SK-N-MC (cell line): ENCODE data around the gene GUCA2A.

Experiments
- DNase-seq: peaks from one replicate; pipeline ENCODE4 v3.0.0-alpha.2; 2011; ENCODE audit warnings: low read depth, low spot score
- H3K27ac ChIP-seq: fragments of 200-600 bp; sonication (generic); 2 replicates; pipeline ENCODE4 v1.5.1; 2016; ENCODE audit warnings: mixed run types
- H3K36me3 ChIP-seq: fragments of 200-600 bp; sonication (generic); 2 replicates; pipeline ENCODE4 v1.6.1; 2017; ENCODE audit warnings: antibody characterized with exemption, low read length, mixed read lengths; ENCODE audit not compliant: insufficient read depth
- H3K4me3 ChIP-seq: fragments of 200-600 bp; sonication (generic); 2 replicates; pipeline ENCODE4 v1.5.1; 2016
- H3K9ac ChIP-seq: fragments of 200-600 bp; sonication (generic); 2 replicates; pipeline ENCODE4 v1.8.0; 2017; ENCODE audit warnings: mixed run types, mixed read lengths; ENCODE audit not compliant: insufficient read length
- H3K9me3 ChIP-seq: fragments of 200-600 bp; sonication (generic); 2 replicates; pipeline ENCODE4 v1.6.1; 2017; ENCODE audit warnings: low read depth, mild to moderate bottlenecking, antibody characterized with exemption, low read length, moderate library complexity, mixed read lengths
- EZH2 ChIP-seq: fragments of 200-600 bp; sonication (generic); IDR thresholded peaks from one replicate; pipeline ENCODE4 v1.6.1; 2017; ENCODE audit warnings: antibody characterized with exemption
- FOXP2 ChIP-seq: optimal IDR thresholded peaks from 2 replicates; pipeline ENCODE3; 2011; ENCODE audit warnings: mild to moderate bottlenecking, moderate library complexity; ENCODE audit not compliant: insufficient read depth; ENCODE audit errors: extremely low read length, control extremely low read depth
- POLR2AphosphoS5 ChIP-seq: IDR thresholded peaks from 2 replicates; pipeline ENCODE4 v1.6.1; 2012; ENCODE audit warnings: mild to moderate bottlenecking, low read depth, low read length, borderline replicate concordance

The GUCA2A gene

GRCh38 chr1:42152907-42153600, 11.5 kb downstream of the GUCA2A start, which contains the start of gene GUCA2B:
GUCA2B (plus strand) TSS chr1:42153410; CDS start chr1:42153451, 41 bp downstream.
- Histone ChIP-seq H3K36me3 (no peaks in the 10 kb centered on the region), H3K4me3 (no peak within 1 kb of the TSS), H3K27ac (no peak within 1 kb of the TSS)

GRCh38 chr1:42152119-42152518, 12.4 kb downstream of the GUCA2A start:
- no peaks in the 10 kb centered on the region for H3K9me3 ChIP-seq
- TF ChIP-seq POLR2AphosphoS5 (no peak), FOXP2 (no peak), EZH2 (no peak)
- H3K9ac ChIP-seq, result no peak overlapping the region
- H3K27ac ChIP-seq, result no peak overlapping the region
- H3K4me3 ChIP-seq, result no peak overlapping the region
- DNase-seq, result no peak
- H3K36me3 ChIP-seq, result no peaks in the 10 kb centered on the region

More at GRCh38 chr1:42152907-42153600, 11.5 kb downstream of the GUCA2A start, which contains the start of gene GUCA2B:
- Histone ChIP-seq H3K9ac (no peak within 1 kb of the TSS), H3K9me3 (no peaks in the 10 kb centered on the region)
- TF ChIP-seq EZH2, result no peak
- TF ChIP-seq POLR2AphosphoS5, result no peak
- no peak for TF ChIP-seq FOXP2
- no peak for DNase-seq

- Histone ChIP-seq H3K4me3 (no peak overlapping the region), H3K9ac (no peak overlapping the region), H3K36me3 (no peaks in the 10 kb centered on the region), H3K27ac (no peak overlapping the region), H3K9me3 (no peaks in the 10 kb centered on the region)
- DNase-seq, result no peak
- TF ChIP-seq POLR2AphosphoS5 (no peak), FOXP2 (no peak), EZH2 (no peak)
Observed at GRCh38 chr1:42150651-42151050, 13.9 kb downstream of the GUCA2A start.

- no peaks in the 10 kb centered on the region for H3K36me3 ChIP-seq
- no peaks in the 10 kb centered on the region for H3K9me3 ChIP-seq
- TF ChIP-seq POLR2AphosphoS5 (no peak), EZH2 (no peak), FOXP2 (no peak)
- no peak overlapping the region for H3K9ac ChIP-seq
- no peak for DNase-seq
- H3K27ac ChIP-seq, result no peak overlapping the region
- no peak overlapping the region for H3K4me3 ChIP-seq
Observed at GRCh38 chr1:42148166-42148565, 16.4 kb downstream of the GUCA2A start.

- Histone ChIP-seq H3K27ac (no peak overlapping the region), H3K9ac (no peak overlapping the region), H3K36me3 (no peaks in the 10 kb centered on the region), H3K4me3 (no peak overlapping the region), H3K9me3 (no peaks in the 10 kb centered on the region)
- no peak for DNase-seq
- TF ChIP-seq POLR2AphosphoS5, result no peak
- TF ChIP-seq EZH2, result no peak
- TF ChIP-seq FOXP2, result no peak
Observed at GRCh38 chr1:42146626-42147320, 17.8 kb downstream of the GUCA2A start.

- Histone ChIP-seq H3K4me3 (no peak overlapping the region), H3K27ac (no peak overlapping the region), H3K9me3 (no peaks in the 10 kb centered on the region), H3K9ac (no peak overlapping the region), H3K36me3 (no peaks in the 10 kb centered on the region)
- TF ChIP-seq EZH2, result no peak
- TF ChIP-seq POLR2AphosphoS5, result no peak
- no peak for TF ChIP-seq FOXP2
- DNase-seq, result no peak
Observed at GRCh38 chr1:42145764-42146625, 18.6 kb downstream of the GUCA2A start.

GRCh38 chr1:42145389-42145716, 19.2 kb downstream of the GUCA2A start:
- Histone ChIP-seq H3K27ac (no peak overlapping the region), H3K36me3 (no peaks in the 10 kb centered on the region), H3K9me3 (no peaks in the 10 kb centered on the region), H3K4me3 (no peak overlapping the region), H3K9ac (no peak overlapping the region)
- DNase-seq, result no peak
- TF ChIP-seq FOXP2 (no peak), EZH2 (no peak), POLR2AphosphoS5 (no peak)

GRCh38 chr1:42144711-42145388, 19.7 kb downstream of the GUCA2A start:
- DNase-seq, result no peak
- Histone ChIP-seq H3K9me3 (no peaks in the 10 kb centered on the region), H3K36me3 (no peaks in the 10 kb centered on the region), H3K4me3 (no peak overlapping the region), H3K27ac (no peak overlapping the region), H3K9ac (no peak overlapping the region)
- TF ChIP-seq FOXP2, result no peak
